ENCODE data around the gene STK40.

The STK40 gene

DNA sequence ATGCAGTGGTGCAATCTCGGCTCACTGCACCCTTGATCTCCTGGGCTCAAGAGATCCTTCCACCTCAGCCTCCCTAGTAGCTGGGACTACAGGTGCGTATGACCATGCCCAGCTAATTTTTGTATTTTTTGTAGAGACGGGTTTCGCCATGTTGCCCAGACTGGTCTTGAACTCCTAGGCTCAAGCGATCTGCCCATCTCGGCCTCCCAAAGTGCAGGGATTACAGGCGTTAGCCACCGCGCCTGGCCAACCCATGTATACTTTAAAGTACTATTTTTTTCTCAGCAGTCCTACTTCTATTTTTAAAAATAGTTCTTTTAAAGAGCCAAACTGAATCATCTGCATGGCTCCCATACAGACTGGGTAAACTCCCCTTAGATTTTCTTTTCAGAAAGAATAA is 3.5 kb downstream of the STK40 start:
- FAIRE-seq: no peak
- TF ChIP-seq SPI1 (IDR thresholded peaks at IDR 0.05; ENCODE audit: low read depth, low read length) (no peak), POLR2A (IDR thresholded peaks at IDR 0.05; ENCODE audit: low read depth, low read length) (no peak), PAX5 (IDR thresholded peaks at IDR 0.05; ENCODE audit: insufficient read depth, low read length, severe bottlenecking) (no peak), POLR2AphosphoS5 (IDR thresholded peaks at IDR 0.05; ENCODE audit: low read depth, low read length) (no peak), TAF1 (IDR thresholded peaks at IDR 0.05; ENCODE audit: low read depth, low read length) (no peak)
- no peak for DNase-seq (ENCODE audit: insufficient read length, low spot score)

DNA sequence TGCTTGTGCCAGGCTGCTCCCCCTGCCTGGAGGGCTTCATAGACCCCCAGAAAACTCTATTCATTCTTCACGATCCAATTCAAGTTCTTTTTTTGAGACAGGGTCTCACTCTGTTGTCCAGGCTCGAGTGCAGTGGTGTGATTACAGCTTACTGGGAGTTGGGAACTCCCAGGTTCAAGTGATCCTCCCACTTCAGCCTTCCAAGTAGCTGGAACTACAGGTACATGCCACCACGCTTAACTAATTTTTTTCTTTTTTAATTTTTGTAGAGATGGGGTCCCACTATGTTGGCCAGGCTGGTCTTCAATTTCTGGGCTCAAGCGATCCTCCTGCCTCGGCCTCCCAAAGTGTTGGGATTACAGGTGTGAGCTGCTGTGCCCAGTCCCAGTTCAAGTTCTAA is 4.3 kb downstream of the STK40 start:
- TF ChIP-seq PAX5 (IDR thresholded peaks at IDR 0.05; ENCODE audit: insufficient read depth, low read length, severe bottlenecking): no peak
- TF ChIP-seq SPI1 (IDR thresholded peaks at IDR 0.05; ENCODE audit: low read depth, low read length): no peak
- no peak for TF ChIP-seq POLR2AphosphoS5 (IDR thresholded peaks at IDR 0.05; ENCODE audit: low read depth, low read length)
- TF ChIP-seq TAF1 (IDR thresholded peaks at IDR 0.05; ENCODE audit: low read depth, low read length): no peak
- TF ChIP-seq POLR2A (IDR thresholded peaks at IDR 0.05; ENCODE audit: low read depth, low read length): no peak
- TF ChIP-seq POU2F2 (IDR thresholded peaks at IDR 0.05; ENCODE audit: low read depth, low read length): no peak
- FAIRE-seq (no peak), DNase-seq (ENCODE audit: insufficient read length, low spot score) (no peak)

DNA sequence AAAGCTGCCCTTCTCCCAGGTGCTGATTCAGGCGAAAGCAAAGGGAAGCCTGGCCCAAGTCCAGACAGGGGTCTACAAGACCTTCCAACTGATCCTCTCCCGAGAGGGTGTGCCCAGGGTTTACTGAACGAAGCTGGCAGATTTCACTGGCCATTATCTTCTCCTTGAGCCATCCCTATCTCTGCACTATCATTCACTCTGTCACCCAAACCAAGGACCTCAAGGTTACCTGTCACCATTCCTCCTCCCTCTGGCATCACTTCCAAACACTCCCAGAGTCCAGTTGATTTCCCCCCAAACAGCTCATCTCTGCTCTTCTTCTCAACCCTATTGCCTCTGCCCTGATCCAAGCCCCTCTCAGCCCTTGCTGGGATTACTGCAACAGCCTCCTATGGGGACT is 4.9 kb downstream of the STK40 start:
- FAIRE-seq: no peak
- DNase-seq (ENCODE audit: insufficient read length, low spot score): no peak
- TF ChIP-seq POLR2A (IDR thresholded peaks at IDR 0.05; ENCODE audit: low read depth, low read length) (no peak), PAX5 (IDR thresholded peaks at IDR 0.05; ENCODE audit: insufficient read depth, low read length, severe bottlenecking) (no peak), SPI1 (IDR thresholded peaks at IDR 0.05; ENCODE audit: low read depth, low read length) (no peak), POLR2AphosphoS5 (IDR thresholded peaks at IDR 0.05; ENCODE audit: low read depth, low read length) (no peak), POU2F2 (IDR thresholded peaks at IDR 0.05; ENCODE audit: low read depth, low read length) (no peak), TAF1 (IDR thresholded peaks at IDR 0.05; ENCODE audit: low read depth, low read length) (no peak)

GRCh38 chr1:36380143-36380619 is 5.5 kb downstream of the STK40 start:
- DNase-seq (ENCODE audit: insufficient read length, low spot score) (no peak), FAIRE-seq (no peak)
- TF ChIP-seq TAF1 (IDR thresholded peaks at IDR 0.05; ENCODE audit: low read depth, low read length) (no peak), POLR2AphosphoS5 (IDR thresholded peaks at IDR 0.05; ENCODE audit: low read depth, low read length) (no peak), PAX5 (IDR thresholded peaks at IDR 0.05; ENCODE audit: insufficient read depth, low read length, severe bottlenecking) (no peak), POU2F2 (IDR thresholded peaks at IDR 0.05; ENCODE audit: low read depth, low read length) (no peak), POLR2A (IDR thresholded peaks at IDR 0.05; ENCODE audit: low read depth, low read length) (no peak), SPI1 (IDR thresholded peaks at IDR 0.05; ENCODE audit: low read depth, low read length) (no peak)

DNA sequence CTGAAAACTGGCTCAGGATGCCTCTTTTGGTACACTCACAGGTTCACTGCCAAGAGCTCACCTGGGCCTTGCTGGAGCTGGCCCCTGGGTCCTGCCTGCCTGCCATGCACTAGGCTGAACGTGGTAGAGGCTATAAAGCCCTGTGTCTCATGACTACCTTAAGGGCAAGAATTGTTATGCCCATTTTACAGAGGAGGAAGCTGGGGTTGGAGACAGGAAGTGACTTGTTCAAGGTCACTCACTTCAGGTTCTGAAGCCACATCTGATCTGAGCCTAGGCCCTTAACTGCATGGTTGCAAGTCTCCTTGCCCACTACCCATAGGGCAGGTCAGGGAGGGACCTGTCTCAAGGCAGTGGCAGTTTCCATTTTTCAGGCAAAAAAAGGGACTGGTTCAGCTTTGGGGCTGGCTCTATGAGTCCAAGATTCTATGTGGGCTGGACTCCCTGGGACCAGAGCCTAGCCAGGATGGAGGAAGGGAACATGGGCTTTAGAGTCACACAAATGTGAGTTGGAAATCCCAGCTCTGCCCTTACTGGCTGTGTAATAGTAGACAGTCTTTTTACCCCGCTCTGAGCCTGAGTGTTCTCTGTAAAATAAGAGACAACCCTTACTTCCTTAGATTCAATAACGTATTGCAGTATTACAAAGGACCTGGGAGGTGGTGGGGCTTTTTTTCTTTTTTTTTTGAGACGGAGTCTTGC is 7.8 kb downstream of the STK40 start:
- no peak for DNase-seq (ENCODE audit: insufficient read length, low spot score)
- TF ChIP-seq POU2F2 (IDR thresholded peaks at IDR 0.05; ENCODE audit: low read depth, low read length) (no peak), SPI1 (IDR thresholded peaks at IDR 0.05; ENCODE audit: low read depth, low read length) (peak; percentile 15; the same call in 1 of the 2 replicates)
- no peak for FAIRE-seq

DNA sequence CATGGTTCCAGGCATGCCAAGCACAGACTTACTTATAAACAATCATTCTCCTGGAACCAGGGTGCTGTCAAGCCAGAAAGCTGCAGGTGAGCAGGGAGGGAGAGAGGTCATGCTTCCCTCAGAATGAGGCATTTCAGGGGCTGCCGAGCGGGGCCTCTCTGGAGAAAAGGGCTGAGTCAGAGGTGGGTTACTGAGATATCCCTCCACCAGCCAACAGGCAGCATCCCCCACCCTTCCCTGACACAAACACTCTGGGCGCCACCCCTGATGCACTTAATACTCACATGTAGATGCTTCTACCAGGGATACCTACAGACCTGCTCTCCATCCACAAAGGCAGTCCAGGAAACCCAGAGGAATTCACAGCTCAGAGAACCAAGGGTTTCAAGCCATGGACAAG is 13.1 kb downstream of the STK40 start:
- FAIRE-seq (no peak), DNase-seq (ENCODE audit: insufficient read length, low spot score) (no peak)
- no peak for TF ChIP-seq SPI1 (IDR thresholded peaks at IDR 0.05; ENCODE audit: low read depth, low read length)

GRCh38 chr1:36369061-36369861 is 16.5 kb downstream of the STK40 start:
- FAIRE-seq (peak; percentile 94), DNase-seq (ENCODE audit: insufficient read length, low spot score) (peak; percentile 76)
- TF ChIP-seq SPI1 (IDR thresholded peaks at IDR 0.05; ENCODE audit: low read depth, low read length) (no peak), POLR2A (IDR thresholded peaks at IDR 0.05; ENCODE audit: low read depth, low read length) (no peak), PAX5 (IDR thresholded peaks at IDR 0.05; ENCODE audit: insufficient read depth, low read length, severe bottlenecking) (no peak), TAF1 (IDR thresholded peaks at IDR 0.05; ENCODE audit: low read depth, low read length) (no peak), POU2F2 (IDR thresholded peaks at IDR 0.05; ENCODE audit: low read depth, low read length) (no peak), POLR2AphosphoS5 (IDR thresholded peaks at IDR 0.05; ENCODE audit: low read depth, low read length) (no peak)

- TF ChIP-seq POLR2A (IDR thresholded peaks at IDR 0.05; ENCODE audit: low read depth, low read length) (no peak), POU2F2 (IDR thresholded peaks at IDR 0.05; ENCODE audit: low read depth, low read length) (no peak), SPI1 (IDR thresholded peaks at IDR 0.05; ENCODE audit: low read depth, low read length) (no peak), POLR2AphosphoS5 (IDR thresholded peaks at IDR 0.05; ENCODE audit: low read depth, low read length) (no peak), TAF1 (IDR thresholded peaks at IDR 0.05; ENCODE audit: low read depth, low read length) (no peak), PAX5 (IDR thresholded peaks at IDR 0.05; ENCODE audit: insufficient read depth, low read length, severe bottlenecking) (no peak)
- no peak for FAIRE-seq
- DNase-seq (ENCODE audit: insufficient read length, low spot score): no peak
Measured at GRCh38 chr1:36367798-36368197, 17.9 kb downstream of the STK40 start.

- FAIRE-seq (no peak), DNase-seq (ENCODE audit: insufficient read length, low spot score) (no peak)
- TF ChIP-seq POLR2A (IDR thresholded peaks at IDR 0.05; ENCODE audit: low read depth, low read length) (no peak), POU2F2 (IDR thresholded peaks at IDR 0.05; ENCODE audit: low read depth, low read length) (no peak), SPI1 (IDR thresholded peaks at IDR 0.05; ENCODE audit: low read depth, low read length) (no peak), TAF1 (IDR thresholded peaks at IDR 0.05; ENCODE audit: low read depth, low read length) (no peak), POLR2AphosphoS5 (IDR thresholded peaks at IDR 0.05; ENCODE audit: low read depth, low read length) (no peak), PAX5 (IDR thresholded peaks at IDR 0.05; ENCODE audit: insufficient read depth, low read length, severe bottlenecking) (no peak)
Measured at GRCh38 chr1:36367066-36367465, 18.7 kb downstream of the STK40 start.

All from GM12891 (cell line).